Ovary (tissue), 3 donors: ENCODE measurements around the gene NPDC1.

ENCODE experiments used
- EP300 ChIP-seq: sonication (generic); formaldehyde crosslinking; IDR thresholded peaks from one replicate; pipeline ENCODE4 v1.6.1; 2017; ENCODE audit warnings: antibody characterized with exemption
- POLR2A ChIP-seq: fragments of 450-650 bp; IDR thresholded peaks from one replicate; pipeline ENCODE4 v1.6.1; 2017; ENCODE audit warnings: antibody characterized with exemption, mild to moderate bottlenecking, moderate library complexity
- TF ChIP-seq, protein P1 (sequence below), 3 donors: fragments of 450-650 bp in 2 of 3; fragments of 200-600 bp in 1 of 3; IDR thresholded peaks; one replicate each; pipeline versions ENCODE4 v1.5.1 to v1.8.0; 2016 to 2022; ENCODE audit warnings: antibody characterized with exemption in 3 of 3, mild to moderate bottlenecking in 1 of 3
- donor health status: DM: no; HTN: no; CAD: no.

DNA sequence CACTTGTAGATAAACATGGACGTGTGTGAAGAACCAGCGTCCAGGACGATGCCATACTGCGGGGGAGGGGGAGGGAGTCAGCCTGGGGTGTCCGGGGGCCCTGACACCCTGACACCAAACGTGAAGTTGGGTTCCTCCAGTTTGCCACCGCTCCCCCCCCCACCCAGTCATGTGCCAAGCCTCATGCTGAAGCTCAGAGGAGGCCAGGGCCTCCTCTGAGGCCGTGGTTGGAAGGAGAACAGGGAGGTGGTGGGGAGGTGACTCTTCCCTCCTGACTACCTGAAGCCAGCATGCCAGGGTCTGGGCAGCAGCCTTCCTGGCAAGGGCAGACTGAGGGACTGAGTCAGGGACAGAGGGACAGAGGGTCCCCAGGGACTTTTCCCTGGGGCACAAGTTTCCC is 6.3 kb upstream of the NPDC1 start:
- TF ChIP-seq, protein P1, sequence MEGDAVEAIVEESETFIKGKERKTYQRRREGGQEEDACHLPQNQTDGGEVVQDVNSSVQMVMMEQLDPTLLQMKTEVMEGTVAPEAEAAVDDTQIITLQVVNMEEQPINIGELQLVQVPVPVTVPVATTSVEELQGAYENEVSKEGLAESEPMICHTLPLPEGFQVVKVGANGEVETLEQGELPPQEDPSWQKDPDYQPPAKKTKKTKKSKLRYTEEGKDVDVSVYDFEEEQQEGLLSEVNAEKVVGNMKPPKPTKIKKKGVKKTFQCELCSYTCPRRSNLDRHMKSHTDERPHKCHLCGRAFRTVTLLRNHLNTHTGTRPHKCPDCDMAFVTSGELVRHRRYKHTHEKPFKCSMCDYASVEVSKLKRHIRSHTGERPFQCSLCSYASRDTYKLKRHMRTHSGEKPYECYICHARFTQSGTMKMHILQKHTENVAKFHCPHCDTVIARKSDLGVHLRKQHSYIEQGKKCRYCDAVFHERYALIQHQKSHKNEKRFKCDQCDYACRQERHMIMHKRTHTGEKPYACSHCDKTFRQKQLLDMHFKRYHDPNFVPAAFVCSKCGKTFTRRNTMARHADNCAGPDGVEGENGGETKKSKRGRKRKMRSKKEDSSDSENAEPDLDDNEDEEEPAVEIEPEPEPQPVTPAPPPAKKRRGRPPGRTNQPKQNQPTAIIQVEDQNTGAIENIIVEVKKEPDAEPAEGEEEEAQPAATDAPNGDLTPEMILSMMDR (IDR thresholded peaks at IDR 0.05), result no peak
- TF ChIP-seq POLR2A (no peak), EP300 (no peak)
